GM12878 (cell line): Measurements from ENCODE around the gene NAA60.

ENCODE experiments used
- EP300 ChIP-seq, 2 experiments: fragments of 150-350 bp in 1 of 2; IDR thresholded peaks; 2 replicates each; pipeline ENCODE4 v1.6.1; 2011 to 2012; ENCODE audit warnings: low read depth in 2 of 2, low read length in 2 of 2, borderline replicate concordance in 1 of 2, improper control_type of control experiment in 1 of 2, inconsistent platforms in 1 of 2; ENCODE audit not compliant: control insufficient read depth in 1 of 2
- EZH2 ChIP-seq: IDR thresholded peaks from 2 replicates; pipeline ENCODE4 v1.6.1; 2012; ENCODE audit warnings: low read depth, mild to moderate bottlenecking, control low read depth, inconsistent platforms, low read length, borderline replicate concordance; ENCODE audit not compliant: control insufficient read depth
- FOS ChIP-seq: IDR thresholded peaks from 3 replicates; pipeline ENCODE4 v1.6.1; 2011; ENCODE audit warnings: borderline replicate concordance; ENCODE audit not compliant: insufficient read length; ENCODE audit errors: extremely low read depth
- MYB ChIP-seq: fragments of 150-350 bp; IDR thresholded peaks from 2 replicates; pipeline ENCODE4 v1.6.1; 2014; ENCODE audit warnings: mild to moderate bottlenecking, low read depth, low read length, borderline replicate concordance
- POU2F2 ChIP-seq: IDR thresholded peaks from 3 replicates; pipeline ENCODE4 v1.6.1; 2011; ENCODE audit warnings: low read depth, mild to moderate bottlenecking, low read length, borderline replicate concordance
- RCOR1 ChIP-seq: conservative IDR thresholded peaks from 2 replicates; pipeline ENCODE4 v1.6.1; 2012; ENCODE audit warnings: low read depth, low read length, improper control_type of control experiment
- TF ChIP-seq, protein P1 (sequence below): IDR thresholded peaks from 2 replicates; pipeline ENCODE4 v1.6.1; 2011; ENCODE audit warnings: low read depth, mild to moderate bottlenecking, low read length, moderate library complexity, borderline replicate concordance; ENCODE audit errors: extremely low read depth
- TF ChIP-seq, protein P2 (sequence below), 3 experiments: IDR thresholded peaks in 2 of 3; conservative IDR thresholded peaks in 1 of 3; 2 replicates each; pipeline ENCODE4 v1.5.1; 2011; ENCODE audit warnings: low read depth in 3 of 3, low read length in 3 of 3, mild to moderate bottlenecking in 3 of 3, control low read depth in 2 of 3, moderate library complexity in 2 of 3, inconsistent platforms in 1 of 3, mixed read lengths in 1 of 3; ENCODE audit not compliant: control insufficient read depth in 2 of 3, insufficient read depth in 1 of 3; ENCODE audit errors: extremely low read depth in 1 of 3
- TF ChIP-seq, protein P3 (sequence below): IDR thresholded peaks from 2 replicates; pipeline ENCODE4 v1.6.1; 2011; ENCODE audit warnings: borderline replicate concordance, low read depth, mild to moderate bottlenecking, moderate library complexity, low read length; ENCODE audit not compliant: insufficient read depth, poor library complexity, severe bottlenecking
- TF ChIP-seq, protein P4 (sequence below): fragments of 450-650 bp; IDR thresholded peaks from 2 replicates; pipeline ENCODE4 v1.6.1; 2017; ENCODE audit warnings: antibody characterized with exemption, mild to moderate bottlenecking, moderate library complexity

DNA sequence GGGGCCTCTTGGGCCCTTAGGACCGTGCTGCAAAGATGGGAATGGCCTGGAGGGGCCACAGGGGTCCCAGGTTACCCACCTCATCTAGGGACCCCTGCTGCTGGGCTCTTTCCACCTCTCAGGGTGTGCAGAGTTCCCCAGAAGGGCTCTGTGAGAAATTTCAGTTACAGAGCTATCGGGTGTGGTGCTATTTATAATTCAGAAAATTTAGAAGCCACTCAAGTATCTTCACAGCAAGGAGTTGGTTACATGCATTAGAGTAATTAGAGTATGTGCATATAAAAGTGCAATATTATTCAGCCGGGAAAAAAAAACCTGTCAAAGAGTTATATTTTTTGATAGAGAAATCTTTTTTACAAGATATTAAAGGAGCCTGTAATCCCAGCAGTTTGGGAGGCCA, 32.9 kb downstream of the NAA60 start:
- TF ChIP-seq EP300 (IDR thresholded peaks at IDR 0.05; ENCODE audit: borderline replicate concordance in 1 of 2, control insufficient read depth in 1 of 2, low read depth in 2 of 2, low read length in 2 of 2) (no peak), POU2F2 (no peak), EZH2 (no peak), MYB (no peak), FOS (no peak), RCOR1 (no peak)
- TF ChIP-seq, protein P1, sequence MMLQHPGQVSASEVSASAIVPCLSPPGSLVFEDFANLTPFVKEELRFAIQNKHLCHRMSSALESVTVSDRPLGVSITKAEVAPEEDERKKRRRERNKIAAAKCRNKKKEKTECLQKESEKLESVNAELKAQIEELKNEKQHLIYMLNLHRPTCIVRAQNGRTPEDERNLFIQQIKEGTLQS = no peak
- TF ChIP-seq, protein P2, sequence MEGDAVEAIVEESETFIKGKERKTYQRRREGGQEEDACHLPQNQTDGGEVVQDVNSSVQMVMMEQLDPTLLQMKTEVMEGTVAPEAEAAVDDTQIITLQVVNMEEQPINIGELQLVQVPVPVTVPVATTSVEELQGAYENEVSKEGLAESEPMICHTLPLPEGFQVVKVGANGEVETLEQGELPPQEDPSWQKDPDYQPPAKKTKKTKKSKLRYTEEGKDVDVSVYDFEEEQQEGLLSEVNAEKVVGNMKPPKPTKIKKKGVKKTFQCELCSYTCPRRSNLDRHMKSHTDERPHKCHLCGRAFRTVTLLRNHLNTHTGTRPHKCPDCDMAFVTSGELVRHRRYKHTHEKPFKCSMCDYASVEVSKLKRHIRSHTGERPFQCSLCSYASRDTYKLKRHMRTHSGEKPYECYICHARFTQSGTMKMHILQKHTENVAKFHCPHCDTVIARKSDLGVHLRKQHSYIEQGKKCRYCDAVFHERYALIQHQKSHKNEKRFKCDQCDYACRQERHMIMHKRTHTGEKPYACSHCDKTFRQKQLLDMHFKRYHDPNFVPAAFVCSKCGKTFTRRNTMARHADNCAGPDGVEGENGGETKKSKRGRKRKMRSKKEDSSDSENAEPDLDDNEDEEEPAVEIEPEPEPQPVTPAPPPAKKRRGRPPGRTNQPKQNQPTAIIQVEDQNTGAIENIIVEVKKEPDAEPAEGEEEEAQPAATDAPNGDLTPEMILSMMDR (IDR thresholded peaks at IDR 0.05 in 2 of 3, conservative IDR thresholded peaks at IDR 0.05 in 1 of 3; ENCODE audit: control insufficient read depth in 2 of 3, extremely low read depth in 1 of 3, insufficient read depth in 1 of 3, low read depth in 3 of 3, low read length in 3 of 3) = no peak
- TF ChIP-seq, protein P3, sequence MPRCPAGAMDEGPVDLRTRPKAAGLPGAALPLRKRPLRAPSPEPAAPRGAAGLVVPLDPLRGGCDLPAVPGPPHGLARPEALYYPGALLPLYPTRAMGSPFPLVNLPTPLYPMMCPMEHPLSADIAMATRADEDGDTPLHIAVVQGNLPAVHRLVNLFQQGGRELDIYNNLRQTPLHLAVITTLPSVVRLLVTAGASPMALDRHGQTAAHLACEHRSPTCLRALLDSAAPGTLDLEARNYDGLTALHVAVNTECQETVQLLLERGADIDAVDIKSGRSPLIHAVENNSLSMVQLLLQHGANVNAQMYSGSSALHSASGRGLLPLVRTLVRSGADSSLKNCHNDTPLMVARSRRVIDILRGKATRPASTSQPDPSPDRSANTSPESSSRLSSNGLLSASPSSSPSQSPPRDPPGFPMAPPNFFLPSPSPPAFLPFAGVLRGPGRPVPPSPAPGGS = no peak
- TF ChIP-seq, protein P4, sequence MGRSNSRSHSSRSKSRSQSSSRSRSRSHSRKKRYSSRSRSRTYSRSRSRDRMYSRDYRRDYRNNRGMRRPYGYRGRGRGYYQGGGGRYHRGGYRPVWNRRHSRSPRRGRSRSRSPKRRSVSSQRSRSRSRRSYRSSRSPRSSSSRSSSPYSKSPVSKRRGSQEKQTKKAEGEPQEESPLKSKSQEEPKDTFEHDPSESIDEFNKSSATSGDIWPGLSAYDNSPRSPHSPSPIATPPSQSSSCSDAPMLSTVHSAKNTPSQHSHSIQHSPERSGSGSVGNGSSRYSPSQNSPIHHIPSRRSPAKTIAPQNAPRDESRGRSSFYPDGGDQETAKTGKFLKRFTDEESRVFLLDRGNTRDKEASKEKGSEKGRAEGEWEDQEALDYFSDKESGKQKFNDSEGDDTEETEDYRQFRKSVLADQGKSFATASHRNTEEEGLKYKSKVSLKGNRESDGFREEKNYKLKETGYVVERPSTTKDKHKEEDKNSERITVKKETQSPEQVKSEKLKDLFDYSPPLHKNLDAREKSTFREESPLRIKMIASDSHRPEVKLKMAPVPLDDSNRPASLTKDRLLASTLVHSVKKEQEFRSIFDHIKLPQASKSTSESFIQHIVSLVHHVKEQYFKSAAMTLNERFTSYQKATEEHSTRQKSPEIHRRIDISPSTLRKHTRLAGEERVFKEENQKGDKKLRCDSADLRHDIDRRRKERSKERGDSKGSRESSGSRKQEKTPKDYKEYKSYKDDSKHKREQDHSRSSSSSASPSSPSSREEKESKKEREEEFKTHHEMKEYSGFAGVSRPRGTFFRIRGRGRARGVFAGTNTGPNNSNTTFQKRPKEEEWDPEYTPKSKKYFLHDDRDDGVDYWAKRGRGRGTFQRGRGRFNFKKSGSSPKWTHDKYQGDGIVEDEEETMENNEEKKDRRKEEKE = no peak
